ENCODE data around the gene MT1A. TPM values are rescaled to one million over a fixed set of nuclear protein-coding genes. Genes with fewer than 3 reads are reported as not detected.

The MT1A gene
- total RNA-seq, 6 experiments from 2014 or later, result 0.50 to 1.5 TPM; not detected in 4

- H3K4me1 Mint-ChIP-seq (ENCODE audit: low read depth), result peaks cover 27% of the 10 kb centered on the region
- H3K9me3 Mint-ChIP-seq, result peaks cover 12% of the 10 kb centered on the region
- peak within 1 kb of the TSS; percentile 87 for H3K27ac Mint-ChIP-seq
- TF ChIP-seq CTCF (IDR thresholded peaks at IDR 0.05), result no peak
- peaks cover 7% of the 10 kb centered on the region for H3K36me3 Mint-ChIP-seq (ENCODE audit: low read depth)
- DNase-seq, result peak; percentile 77
- peak within 1 kb of the TSS; percentile 93 for H3K4me3 Mint-ChIP-seq
- H3K27me3 Mint-ChIP-seq (ENCODE audit: insufficient read depth), result peaks cover 6% of the 10 kb centered on the region
These were observed 43.7 kb downstream of the MT1A start, which contains the start of gene MT1X for GRCh38 chr16:56681939-56682702. TSS of gene MT1X (plus strand) at chr16:56682470. CDS start at chr16:56682541, 71 bp downstream.

- peak overlapping the region; percentile 93 for H3K4me3 Mint-ChIP-seq
- H3K27me3 Mint-ChIP-seq (ENCODE audit: insufficient read depth), result no peaks in the 10 kb centered on the region; the same call in none of the 2 replicates
- DNase-seq, result no peak
- peaks cover 7% of the 10 kb centered on the region for H3K36me3 Mint-ChIP-seq (ENCODE audit: low read depth)
- H3K9me3 Mint-ChIP-seq, result peaks cover 12% of the 10 kb centered on the region
- H3K4me1 Mint-ChIP-seq (ENCODE audit: low read depth), result peaks cover 27% of the 10 kb centered on the region
- no peak for TF ChIP-seq CTCF (IDR thresholded peaks at IDR 0.05)
- H3K27ac Mint-ChIP-seq, result peak overlapping the region; percentile 69
These were observed 44.4 kb downstream of the MT1A start for GRCh38 chr16:56682703-56683397.

- H3K4me1 Mint-ChIP-seq (ENCODE audit: low read depth), result peaks cover 27% of the 10 kb centered on the region
- no peaks in the 10 kb centered on the region; the same call in none of the 2 replicates for H3K27me3 Mint-ChIP-seq (ENCODE audit: insufficient read depth)
- peak overlapping the region; percentile 93 for H3K4me3 Mint-ChIP-seq
- peaks cover 12% of the 10 kb centered on the region for H3K9me3 Mint-ChIP-seq
- no peak for TF ChIP-seq CTCF (IDR thresholded peaks at IDR 0.05)
- DNase-seq, result no peak
- no peak overlapping the region for H3K27ac Mint-ChIP-seq
- peaks cover 7% of the 10 kb centered on the region for H3K36me3 Mint-ChIP-seq (ENCODE audit: low read depth)
These were observed 45.1 kb downstream of the MT1A start for GRCh38 chr16:56683424-56684172.

GRCh38 chr16:56684256-56684925 is 45.9 kb downstream of the MT1A start:
- Mint-ChIP-seq H3K36me3 (ENCODE audit: low read depth) (peaks cover 7% of the 10 kb centered on the region), H3K4me3 (no peak overlapping the region), H3K4me1 (ENCODE audit: low read depth) (peaks cover 35% of the 10 kb centered on the region), H3K27me3 (ENCODE audit: insufficient read depth) (no peaks in the 10 kb centered on the region; the same call in none of the 2 replicates), H3K9me3 (peaks cover 12% of the 10 kb centered on the region), H3K27ac (no peak overlapping the region)
- no peak for TF ChIP-seq CTCF (IDR thresholded peaks at IDR 0.05)
- DNase-seq, result no peak

All from HFFc6 (cell line).